ENCODE results near the gene PCMTD2.

Gene PCMTD2

GRCh38 chr20:64255361-64256281, at the start of gene PCMTD2:
PCMTD2 (plus strand) TSS chr20:64255748; CDS start chr20:64259966, 4,218 bp downstream.
- peak; percentile 90 for DNase-seq

- DNase-seq, result no peak
Observed at GRCh38 chr20:64206614-64207013, 48.9 kb upstream of the PCMTD2 start.

- DNase-seq, result no peak
Observed at GRCh38 chr20:64207641-64208590, 47.6 kb upstream of the PCMTD2 start.

- DNase-seq, result no peak
Observed at GRCh38 chr20:64209148-64209547, 46.4 kb upstream of the PCMTD2 start.

- no peak for DNase-seq
Observed at GRCh38 chr20:64210656-64211369, 44.7 kb upstream of the PCMTD2 start.

- no peak for DNase-seq
Observed at GRCh38 chr20:64211874-64212658, 43.5 kb upstream of the PCMTD2 start.

- no peak for DNase-seq
Observed at GRCh38 chr20:64212755-64213154, 42.8 kb upstream of the PCMTD2 start.

- no peak for DNase-seq
Observed at GRCh38 chr20:64214113-64214512, 41.4 kb upstream of the PCMTD2 start.

- no peak for DNase-seq
Observed at GRCh38 chr20:64214952-64215351, 40.6 kb upstream of the PCMTD2 start.

GRCh38 chr20:64216036-64216435, 39.5 kb upstream of the PCMTD2 start:
- no peak for DNase-seq

GRCh38 chr20:64216910-64217309, 38.6 kb upstream of the PCMTD2 start:
- no peak for DNase-seq

- DNase-seq, result no peak
Observed at GRCh38 chr20:64217539-64218221, 37.9 kb upstream of the PCMTD2 start.

- DNase-seq, result no peak
Observed at GRCh38 chr20:64219202-64219601, 36.3 kb upstream of the PCMTD2 start.

GRCh38 chr20:64219730-64220129, 35.8 kb upstream of the PCMTD2 start:
- DNase-seq, result no peak

GRCh38 chr20:64220420-64220819, 35.1 kb upstream of the PCMTD2 start:
- no peak for DNase-seq

- DNase-seq, result no peak
Observed at GRCh38 chr20:64220891-64221527, 34.5 kb upstream of the PCMTD2 start.

- no peak for DNase-seq
Observed at GRCh38 chr20:64222291-64222735, 33.2 kb upstream of the PCMTD2 start.

- no peak for DNase-seq
Observed at GRCh38 chr20:64222851-64223525, 32.6 kb upstream of the PCMTD2 start.

GRCh38 chr20:64223526-64224067, 32.0 kb upstream of the PCMTD2 start:
- DNase-seq, result no peak
